Measurements from ENCODE around the gene DGCR8. TPM values are rescaled to one million over a fixed set of nuclear protein-coding genes. Genes with fewer than 3 reads are reported as not detected.
"Not testable (repeated sequence)": the region's sequence is repeated elsewhere in the genome, so short reads cannot be mapped to it uniquely, and the experiment has no call there.

Gene DGCR8
- total RNA-seq, 6 experiments from 2014 or later = 19.8 to 24.5 (median 22.0) TPM

- H3K27ac Mint-ChIP-seq = no peak overlapping the region
Observed at GRCh38 chr22:20158391-20159036, 78.5 kb downstream of the DGCR8 start.

GRCh38 chr22:20159076-20159475 is 79.0 kb downstream of the DGCR8 start:
- Mint-ChIP-seq H3K27ac (no peak overlapping the region), H3K4me3 (no peak overlapping the region), H3K27me3 (ENCODE audit: insufficient read depth) (peaks cover 13% of the 10 kb centered on the region), H3K4me1 (ENCODE audit: low read depth) (peaks cover under 1% of the 10 kb centered on the region; the same call in 1 of the 2 replicates), H3K9me3 (no peaks in the 10 kb centered on the region), H3K36me3 (ENCODE audit: low read depth) (no peaks in the 10 kb centered on the region)
- TF ChIP-seq CTCF (IDR thresholded peaks at IDR 0.05) = no peak
- DNase-seq = no peak

More at GRCh38 chr22:20158391-20159036, 78.5 kb downstream of the DGCR8 start:
- H3K4me3 Mint-ChIP-seq = no peak overlapping the region
- H3K4me1 Mint-ChIP-seq (ENCODE audit: low read depth) = peaks cover 6% of the 10 kb centered on the region; the same call in 1 of the 2 replicates
- no peak for DNase-seq
- TF ChIP-seq CTCF (IDR thresholded peaks at IDR 0.05) = no peak
- H3K9me3 Mint-ChIP-seq = no peaks in the 10 kb centered on the region
- H3K36me3 Mint-ChIP-seq (ENCODE audit: low read depth) = no peaks in the 10 kb centered on the region
- H3K27me3 Mint-ChIP-seq (ENCODE audit: insufficient read depth) = peaks cover 13% of the 10 kb centered on the region

- not testable (repeated sequence) for H3K9me3 Mint-ChIP-seq; DNase-seq; H3K27ac Mint-ChIP-seq; H3K4me1 Mint-ChIP-seq (ENCODE audit: low read depth); H3K4me3 Mint-ChIP-seq; H3K36me3 Mint-ChIP-seq (ENCODE audit: low read depth)
- peaks cover 13% of the 10 kb centered on the region for H3K27me3 Mint-ChIP-seq (ENCODE audit: insufficient read depth)
Observed at GRCh38 chr22:20159531-20159930, 79.5 kb downstream of the DGCR8 start.

GRCh38 chr22:20160041-20160440 is 80.0 kb downstream of the DGCR8 start:
- no peak overlapping the region for H3K27ac Mint-ChIP-seq
- H3K36me3 Mint-ChIP-seq (ENCODE audit: low read depth) = no peaks in the 10 kb centered on the region
- H3K4me3 Mint-ChIP-seq = no peak overlapping the region
- H3K27me3 Mint-ChIP-seq (ENCODE audit: insufficient read depth) = peaks cover 13% of the 10 kb centered on the region
- H3K9me3 Mint-ChIP-seq = no peaks in the 10 kb centered on the region
- H3K4me1 Mint-ChIP-seq (ENCODE audit: low read depth) = no peaks in the 10 kb centered on the region
- TF ChIP-seq CTCF (IDR thresholded peaks at IDR 0.05) = no peak
- no peak for DNase-seq

Small RNAs within 50 kb of the gene (microRNA-seq; reads per million reads assigned to microRNA genes)
- gene MIR185 = 869 reads per million, percentile 74 among the genes with 10 or more reads in this experiment
- not detected for gene MIR6816

Other genes starting within 250 kb of the DGCR8 start
- gene GNB1L, start 225.4 kb upstream of the DGCR8 start, total RNA-seq (2021; fragmentation: NEBNext Ultra II Directional; extraction: Animal tissue kit (Norgen Biotek cat#: 25700)) = 1 to 10 TPM; 6.6 to 9.6 (median 7.6) TPM
- 10 to 100 TPM; 17.4 to 22.7 (median 19.2) TPM for gene RTL10, start 225.4 kb upstream of the DGCR8 start, total RNA-seq (2021; fragmentation: NEBNext Ultra II Directional; extraction: Animal tissue kit (Norgen Biotek cat#: 25700))
- 100 to 1,000 TPM; 215 to 306 (median 234) TPM for gene COMT, start 138.5 kb upstream of the DGCR8 start, total RNA-seq (2021; fragmentation: NEBNext Ultra II Directional; extraction: Animal tissue kit (Norgen Biotek cat#: 25700))
- 10 to 100 TPM; 24.8 to 30.6 (median 28.3) TPM for gene TXNRD2, start 138.4 kb upstream of the DGCR8 start, total RNA-seq (2021; fragmentation: NEBNext Ultra II Directional; extraction: Animal tissue kit (Norgen Biotek cat#: 25700))
- 1 to 10 TPM; 1.5 to 3.3 (median 2.0) TPM for gene ARVCF, start 63.4 kb upstream of the DGCR8 start, total RNA-seq (2021; fragmentation: NEBNext Ultra II Directional; extraction: Animal tissue kit (Norgen Biotek cat#: 25700))
- 10 to 100 TPM; 28.5 to 38.0 (median 34.9) TPM for gene TANGO2, start 59.1 kb upstream of the DGCR8 start, total RNA-seq (2021; fragmentation: NEBNext Ultra II Directional; extraction: Animal tissue kit (Norgen Biotek cat#: 25700))
- gene RANBP1, start 35.9 kb downstream of the DGCR8 start, total RNA-seq (2021; fragmentation: NEBNext Ultra II Directional; extraction: Animal tissue kit (Norgen Biotek cat#: 25700)) = 100 to 1,000 TPM; 177 to 231 (median 226) TPM
- gene TRMT2A, start 37.0 kb downstream of the DGCR8 start, total RNA-seq (2021; fragmentation: NEBNext Ultra II Directional; extraction: Animal tissue kit (Norgen Biotek cat#: 25700)) = 10 to 100 TPM; 31.1 to 44.9 (median 38.5) TPM
- 100 to 1,000 TPM in 3 of 6 experiments, 10 to 100 TPM in 3; 91.8 to 119 (median 99.1) TPM for gene ZDHHC8, start 51.6 kb downstream of the DGCR8 start, total RNA-seq (2021; fragmentation: NEBNext Ultra II Directional; extraction: Animal tissue kit (Norgen Biotek cat#: 25700))
- gene CCDC188, start 70.8 kb downstream of the DGCR8 start, total RNA-seq (2021; fragmentation: NEBNext Ultra II Directional; extraction: Animal tissue kit (Norgen Biotek cat#: 25700)) = 1 to 10 TPM in 4 of 6 experiments, under 1 TPM in 1, not detected in 1; 0.54 to 3.9 (median 2.8) TPM
- under 1 TPM; 0.14 to 0.85 (median 0.35) TPM for gene RTN4R, start 188.1 kb downstream of the DGCR8 start, total RNA-seq (2021; fragmentation: NEBNext Ultra II Directional; extraction: Animal tissue kit (Norgen Biotek cat#: 25700))
- 10 to 100 TPM; 46.3 to 52.4 (median 48.4) TPM for gene DGCR6L, start 239.8 kb downstream of the DGCR8 start, total RNA-seq (2021; fragmentation: NEBNext Ultra II Directional; extraction: Animal tissue kit (Norgen Biotek cat#: 25700))

Measured in HFFc6 (cell line).